SK-N-SH (cell line): Measurements from ENCODE around the gene IBTK. TPM values are rescaled to one million over a fixed set of nuclear protein-coding genes. Genes with fewer than 3 reads are reported as not detected.

ENCODE experiments used
- CTCF ChIA-PET: fragments of 300-600, 350-600 bp; formaldehyde crosslinking; extraction: SDS; loops from one replicate; lab custom pipeline; 2021; lab: Yijun Ruan, JAX
- POLR2A ChIA-PET: fragments of 350-600 bp; sonication (Branson Sonifier 250); formaldehyde crosslinking; extraction: SDS; loops from one replicate; lab custom pipeline; 2020; ENCODE audit warnings: antibody characterized with exemption, inconsistent platforms; lab: Yijun Ruan, JAX
- DNase-seq: peaks from one replicate; pipeline ENCODE4 v3.0.0; 2012
- H2AFZ ChIP-seq: fragments of 200-600 bp; sonication (generic); 2 replicates; pipeline ENCODE4 v1.8.1; 2016; ENCODE audit warnings: antibody characterized with exemption, mild to moderate bottlenecking, low read depth
- H3F3A ChIP-seq: fragments of 200-600 bp; sonication (generic); replicated peaks from 2 replicates; pipeline ENCODE3; 2016; ENCODE audit warnings: antibody characterized with exemption, mild to moderate bottlenecking; ENCODE audit not compliant: insufficient read depth
- H3K27ac ChIP-seq, 2 experiments: fragments of 200-500 bp in 1 of 2; fragments of 200-600 bp in 1 of 2; sonication (Bioruptor generic) in 1 of 2; sonication (generic), shearing (Covaris generic) in 1 of 2; 2 replicates each; pipeline versions ENCODE4 v1.5.1 to v1.6.1; 2014 to 2016; ENCODE audit warnings: low read depth in 2 of 2, inconsistent platforms in 1 of 2, low read length in 1 of 2, mild to moderate bottlenecking in 1 of 2, mixed read lengths in 1 of 2
- H3K27me3 ChIP-seq: fragments of 200-600 bp; sonication (generic), shearing (Covaris generic); 2 replicates; pipeline ENCODE4 v1.6.1; 2016; ENCODE audit warnings: mixed run types; ENCODE audit not compliant: insufficient read depth
- H3K36me3 ChIP-seq, 2 experiments: fragments of 200-500 bp in 1 of 2; fragments of 200-600 bp in 1 of 2; sonication (Bioruptor generic) in 1 of 2; sonication (generic) in 1 of 2; replicated peaks in 1 of 2; 2 replicates each; pipeline versions ENCODE3 to v1.5.1; 2014 to 2016; ENCODE audit warnings: low read length in 1 of 2, mild to moderate bottlenecking in 1 of 2; ENCODE audit not compliant: insufficient read depth in 2 of 2, control insufficient read depth in 1 of 2
- H3K4me1 ChIP-seq, 2 experiments: fragments of 200-500 bp in 1 of 2; fragments of 200-600 bp in 1 of 2; sonication (Bioruptor generic) in 1 of 2; sonication (generic), shearing (Covaris generic) in 1 of 2; 2 replicates each; pipeline versions ENCODE4 v1.5.1 to v1.6.1; 2014 to 2016; ENCODE audit warnings: low read depth in 1 of 2, low read length in 1 of 2, mixed run types in 1 of 2; ENCODE audit not compliant: insufficient read depth in 2 of 2, control insufficient read depth in 1 of 2
- H3K4me2 ChIP-seq: fragments of 200-600 bp; sonication (generic), shearing (Covaris generic); 2 replicates; pipeline ENCODE4 v1.6.1; 2017; ENCODE audit warnings: mixed run types
- H3K4me3 ChIP-seq, 2 experiments: fragments of 200-500 bp in 1 of 2; fragments of 200-600 bp in 1 of 2; sonication (Bioruptor generic) in 1 of 2; sonication (generic), shearing (Covaris generic) in 1 of 2; 2 replicates each; pipeline versions ENCODE4 v1.5.1 to v1.8.1; 2014 to 2016; ENCODE audit warnings: low read depth in 2 of 2, inconsistent platforms in 1 of 2, low read length in 1 of 2, mild to moderate bottlenecking in 1 of 2, mixed read lengths in 1 of 2, moderate library complexity in 1 of 2
- H3K79me2 ChIP-seq: fragments of 200-600 bp; sonication (generic); 2 replicates; pipeline ENCODE4 v1.8.1; 2017; ENCODE audit warnings: mild to moderate bottlenecking; ENCODE audit not compliant: insufficient read depth
- H3K9ac ChIP-seq: fragments of 200-600 bp; sonication (generic); 2 replicates; pipeline ENCODE4 v1.6.1; 2017; ENCODE audit warnings: mixed run types
- H3K9me2 ChIP-seq: fragments of 200-600 bp; sonication (generic); 2 replicates; pipeline ENCODE4 v1.6.1; 2017; ENCODE audit warnings: mixed run types
- H3K9me3 ChIP-seq: fragments of 200-600 bp; sonication (generic); 2 replicates; pipeline ENCODE4 v1.6.1; 2017; ENCODE audit warnings: mixed run types, mild to moderate bottlenecking, moderate library complexity
- H4K20me1 ChIP-seq: fragments of 200-600 bp; sonication (generic); 2 replicates; pipeline ENCODE4 v1.6.1; 2017; ENCODE audit warnings: mild to moderate bottlenecking, mixed run types; ENCODE audit not compliant: insufficient read depth
- CHD2 ChIP-seq: fragments of 150-350 bp; IDR thresholded peaks from 2 replicates; pipeline ENCODE4 v1.6.1; 2018; ENCODE audit warnings: low read length; ENCODE audit not compliant: partially characterized antibody
- ELF1 ChIP-seq: IDR thresholded peaks from 2 replicates; pipeline ENCODE4 v1.4.0; 2012
- EP300 ChIP-seq, 2 experiments: IDR thresholded peaks; 2 replicates each; pipeline versions ENCODE4 v1.4.0 to v1.6.1; 2012; ENCODE audit warnings: borderline replicate concordance in 1 of 2, low read depth in 1 of 2, low read length in 1 of 2
- FOSL2 ChIP-seq: IDR thresholded peaks from 2 replicates; pipeline ENCODE4 v1.4.0; 2012; ENCODE audit warnings: low read depth, mild to moderate bottlenecking, moderate library complexity, borderline replicate concordance
- FOXJ3 ChIP-seq: sonication (generic); formaldehyde crosslinking; IDR thresholded peaks from 2 replicates; pipeline ENCODE4 v1.5.1; 2020; ENCODE audit warnings: mild to moderate bottlenecking, missing genetic modification reagents
- FOXM1 ChIP-seq: IDR thresholded peaks from 2 replicates; pipeline ENCODE4 v1.4.0; 2012; ENCODE audit warnings: low read depth, mild to moderate bottlenecking
- JUND ChIP-seq: IDR thresholded peaks from 2 replicates; pipeline ENCODE4 v1.4.0; 2012
- MXI1 ChIP-seq: IDR thresholded peaks from 2 replicates; pipeline ENCODE4 v1.6.1; 2012; ENCODE audit warnings: mild to moderate bottlenecking, low read depth, low read length, improper control_type of control experiment
- NFIC ChIP-seq: IDR thresholded peaks from 2 replicates; pipeline ENCODE4 v1.4.0; 2012; ENCODE audit warnings: borderline replicate concordance
- RXRA ChIP-seq: IDR thresholded peaks from 2 replicates; pipeline ENCODE4 v1.4.0; 2012; ENCODE audit warnings: low read depth, mild to moderate bottlenecking, borderline replicate concordance
- SIN3A ChIP-seq: IDR thresholded peaks from 2 replicates; pipeline ENCODE4 v1.6.1; 2012; ENCODE audit warnings: low read depth, mild to moderate bottlenecking, low read length, moderate library complexity, borderline replicate concordance
- SMC3 ChIP-seq: IDR thresholded peaks from 2 replicates; pipeline ENCODE4 v1.6.1; 2012; ENCODE audit warnings: low read depth, low read length, improper control_type of control experiment
- TAF1 ChIP-seq: IDR thresholded peaks from 2 replicates; pipeline ENCODE4 v1.6.1; 2012; ENCODE audit warnings: low read depth, mild to moderate bottlenecking, low read length, moderate library complexity, borderline replicate concordance
- WGBS: methylation state at CpG from one replicate; pipeline ENCODE4 v1.1.6; 2017; ENCODE audit warnings: low lambda C conversion rate; 5-methylcytosine and 5-hydroxymethylcytosine counted together
- polyA plus RNA-seq, 3 experiments: library from polyadenylated mRNA; depleted of rRNA; stranded (reverse); fragments of >200 nt; gene quantifications; 2 replicates each; pipeline ENCODE4 v1.2.3, GENCODE V29; 2012
- TF ChIP-seq, protein P1 (sequence below): IDR thresholded peaks from 2 replicates; pipeline ENCODE4 v1.4.0; 2012; ENCODE audit warnings: low read depth
- TF ChIP-seq, protein P2 (sequence below): IDR thresholded peaks from 2 replicates; pipeline ENCODE4 v1.4.0; 2012; ENCODE audit warnings: low read depth, borderline replicate concordance
- TF ChIP-seq, protein P3 (sequence below): IDR thresholded peaks from 2 replicates; pipeline ENCODE4 v1.4.0; 2012; ENCODE audit warnings: low read depth, borderline replicate concordance

Gene IBTK
- polyA plus RNA-seq, 1 of the 3 experiments (the other 2 are of a cell fraction): 9.5 TPM

DNA sequence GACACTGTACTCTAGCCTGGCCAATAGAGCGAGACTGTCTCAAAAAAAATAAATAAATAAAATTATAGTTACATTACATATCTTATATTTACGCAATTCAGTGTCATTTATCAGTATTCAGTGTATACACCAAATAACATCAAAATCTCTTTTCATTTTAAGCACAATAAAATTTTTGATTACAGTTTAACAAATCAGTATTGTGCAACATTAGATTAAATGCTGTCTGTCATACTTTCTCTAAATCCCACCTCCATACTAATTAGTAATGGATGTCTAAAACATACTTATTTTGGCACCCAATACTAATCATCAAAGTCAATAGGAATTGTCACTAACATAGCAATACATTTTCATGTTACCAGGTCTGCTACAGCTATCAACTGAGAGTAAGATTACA, 27.4 kb downstream of the IBTK start:
- Histone ChIP-seq H3K79me2 (peaks cover 5% of the 10 kb centered on the region), H2AFZ (no peak overlapping the region), H3K36me3 (peaks cover 71 to 88% of the 10 kb centered on the region in 2 experiments), H3K9me3 (no peaks in the 10 kb centered on the region), H3K27ac (no peak overlapping the region), H3K4me1 (no peaks in the 10 kb centered on the region), H3F3A (no peaks in the 10 kb centered on the region), H3K9ac (no peak overlapping the region), H3K9me2 (no peaks in the 10 kb centered on the region), H3K4me3 (no peak overlapping the region), H3K4me2 (no peak overlapping the region), H3K27me3 (no peaks in the 10 kb centered on the region), H4K20me1 (no peaks in the 10 kb centered on the region)
- TF ChIP-seq MXI1: no peak
- no peak for TF ChIP-seq EP300 (IDR thresholded peaks at IDR 0.05; ENCODE audit: borderline replicate concordance in 1 of 2, low read depth in 1 of 2, low read length in 1 of 2)
- TF ChIP-seq, protein P1, sequence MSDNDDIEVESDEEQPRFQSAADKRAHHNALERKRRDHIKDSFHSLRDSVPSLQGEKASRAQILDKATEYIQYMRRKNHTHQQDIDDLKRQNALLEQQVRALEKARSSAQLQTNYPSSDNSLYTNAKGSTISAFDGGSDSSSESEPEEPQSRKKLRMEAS: no peak
- TF ChIP-seq, protein P2, sequence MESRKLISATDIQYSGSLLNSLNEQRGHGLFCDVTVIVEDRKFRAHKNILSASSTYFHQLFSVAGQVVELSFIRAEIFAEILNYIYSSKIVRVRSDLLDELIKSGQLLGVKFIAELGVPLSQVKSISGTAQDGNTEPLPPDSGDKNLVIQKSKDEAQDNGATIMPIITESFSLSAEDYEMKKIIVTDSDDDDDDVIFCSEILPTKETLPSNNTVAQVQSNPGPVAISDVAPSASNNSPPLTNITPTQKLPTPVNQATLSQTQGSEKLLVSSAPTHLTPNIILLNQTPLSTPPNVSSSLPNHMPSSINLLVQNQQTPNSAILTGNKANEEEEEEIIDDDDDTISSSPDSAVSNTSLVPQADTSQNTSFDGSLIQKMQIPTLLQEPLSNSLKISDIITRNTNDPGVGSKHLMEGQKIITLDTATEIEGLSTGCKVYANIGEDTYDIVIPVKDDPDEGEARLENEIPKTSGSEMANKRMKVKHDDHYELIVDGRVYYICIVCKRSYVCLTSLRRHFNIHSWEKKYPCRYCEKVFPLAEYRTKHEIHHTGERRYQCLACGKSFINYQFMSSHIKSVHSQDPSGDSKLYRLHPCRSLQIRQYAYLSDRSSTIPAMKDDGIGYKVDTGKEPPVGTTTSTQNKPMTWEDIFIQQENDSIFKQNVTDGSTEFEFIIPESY: no peak
- no peak for TF ChIP-seq ELF1
- no peak for TF ChIP-seq NFIC
- TF ChIP-seq, protein P3, sequence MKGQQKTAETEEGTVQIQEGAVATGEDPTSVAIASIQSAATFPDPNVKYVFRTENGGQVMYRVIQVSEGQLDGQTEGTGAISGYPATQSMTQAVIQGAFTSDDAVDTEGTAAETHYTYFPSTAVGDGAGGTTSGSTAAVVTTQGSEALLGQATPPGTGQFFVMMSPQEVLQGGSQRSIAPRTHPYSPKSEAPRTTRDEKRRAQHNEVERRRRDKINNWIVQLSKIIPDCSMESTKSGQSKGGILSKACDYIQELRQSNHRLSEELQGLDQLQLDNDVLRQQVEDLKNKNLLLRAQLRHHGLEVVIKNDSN: no peak
- TF ChIP-seq SIN3A: no peak
- WGBS: 98% methylated on average over 2 of the region's 2 CpGs
- DNase-seq: no peak
- CTCF ChIA-PET: no interaction called here
- POLR2A ChIA-PET: no interaction called here

DNA sequence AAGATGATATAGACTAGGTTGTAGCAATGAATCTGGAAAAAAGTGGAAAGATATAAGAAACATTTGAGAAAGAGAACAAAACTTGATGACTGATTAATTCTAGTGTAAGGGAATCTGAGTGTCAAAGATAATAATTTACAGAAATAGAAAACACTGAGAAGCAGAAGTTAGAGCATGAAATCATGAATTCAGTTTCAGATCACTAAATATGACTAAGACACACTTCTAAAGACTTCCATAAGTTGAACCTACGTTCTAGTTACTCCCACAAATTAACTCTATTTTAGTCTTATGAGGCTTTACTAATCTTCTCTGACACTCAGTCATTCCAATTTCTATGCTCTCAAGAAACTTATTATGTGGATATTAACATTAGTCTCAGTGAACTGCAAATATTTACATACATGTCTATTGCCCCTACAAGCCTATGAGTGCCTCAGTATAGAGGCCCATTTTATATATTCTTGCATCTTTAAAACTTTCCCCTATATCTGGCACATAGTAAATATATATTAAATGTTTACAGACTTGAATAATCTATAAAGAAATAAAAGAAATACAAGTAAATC, 30.4 kb downstream of the IBTK start:
- H3K4me1 ChIP-seq: no peaks in the 10 kb centered on the region
- no peaks in the 10 kb centered on the region for H3K9me2 ChIP-seq
- no peak overlapping the region for H2AFZ ChIP-seq
- H4K20me1 ChIP-seq: no peaks in the 10 kb centered on the region
- H3K4me2 ChIP-seq: no peak overlapping the region
- H3K79me2 ChIP-seq: 0 out of 2 replicates have a peak, but pooled peaks cover 3% of the 10 kb centered on the region
- no peak overlapping the region for H3K9ac ChIP-seq
- no peak for TF ChIP-seq FOXM1
- no peak for TF ChIP-seq FOXJ3
- no peak for TF ChIP-seq CHD2
- no peak for TF ChIP-seq RXRA
- no peak for TF ChIP-seq SMC3
- TF ChIP-seq NFIC: no peak
- TF ChIP-seq SIN3A: no peak
- TF ChIP-seq EP300 (IDR thresholded peaks at IDR 0.05; ENCODE audit: borderline replicate concordance in 1 of 2, low read depth in 1 of 2, low read length in 1 of 2): no peak
- TF ChIP-seq, protein P2: no peak
- TF ChIP-seq TAF1: no peak
- TF ChIP-seq JUND: no peak
- TF ChIP-seq FOSL2: no peak
- TF ChIP-seq, protein P3: no peak
- no peaks in the 10 kb centered on the region for H3K27me3 ChIP-seq
- H3F3A ChIP-seq: no peaks in the 10 kb centered on the region
- peaks cover 65 to 87% of the 10 kb centered on the region in 2 experiments for H3K36me3 ChIP-seq
- H3K9me3 ChIP-seq: no peaks in the 10 kb centered on the region
- no peak overlapping the region for H3K4me3 ChIP-seq
- ChIA-PET CTCF (no interaction called here), POLR2A (no interaction called here)
- H3K27ac ChIP-seq: no peak overlapping the region
- WGBS: 85% methylated on average over 1 of the region's 1 CpG
- DNase-seq: no peak
